ENCODE data around the gene NUDT14.

The NUDT14 gene

DNA sequence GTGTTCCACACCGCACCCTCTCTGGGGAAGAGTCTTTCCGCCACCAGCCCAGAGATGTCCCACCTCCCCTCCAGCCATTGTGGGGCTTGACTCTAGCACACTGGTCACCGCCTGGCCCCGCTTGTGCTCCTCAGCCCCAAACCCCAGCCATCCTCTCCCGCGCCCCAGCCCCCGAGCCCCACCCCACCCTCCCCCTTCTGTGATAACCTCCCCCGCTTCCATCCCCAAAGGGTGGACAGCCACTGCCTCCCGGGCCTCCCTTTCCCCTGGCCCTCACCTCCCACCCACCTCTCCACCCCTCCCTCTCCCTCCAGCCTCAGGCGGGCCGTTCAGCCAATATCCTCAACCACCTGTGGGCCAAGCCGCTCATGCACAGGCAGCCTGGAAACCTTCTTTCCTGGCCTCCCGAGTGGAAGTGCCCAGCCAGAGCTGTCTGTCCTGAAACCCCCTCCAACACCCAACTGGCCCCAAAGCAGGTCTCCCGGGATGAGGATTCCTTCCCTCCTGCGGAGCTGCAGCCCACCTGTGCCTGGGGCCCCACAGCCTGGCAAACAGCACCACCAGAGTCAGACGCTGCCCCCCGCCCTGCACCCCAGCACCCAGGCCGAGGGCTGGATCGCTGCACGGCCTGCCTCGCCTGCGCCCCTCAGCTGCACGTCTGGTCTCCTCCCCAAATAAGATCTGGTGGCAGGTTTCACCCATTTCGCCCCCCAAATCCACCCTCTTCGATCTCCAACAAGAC lies 27.1 kb upstream of the NUDT14 start:
- no peak for TF ChIP-seq MYC (IDR thresholded peaks at IDR 0.05; ENCODE audit: low read depth, low read length)
- TF ChIP-seq, protein P1, sequence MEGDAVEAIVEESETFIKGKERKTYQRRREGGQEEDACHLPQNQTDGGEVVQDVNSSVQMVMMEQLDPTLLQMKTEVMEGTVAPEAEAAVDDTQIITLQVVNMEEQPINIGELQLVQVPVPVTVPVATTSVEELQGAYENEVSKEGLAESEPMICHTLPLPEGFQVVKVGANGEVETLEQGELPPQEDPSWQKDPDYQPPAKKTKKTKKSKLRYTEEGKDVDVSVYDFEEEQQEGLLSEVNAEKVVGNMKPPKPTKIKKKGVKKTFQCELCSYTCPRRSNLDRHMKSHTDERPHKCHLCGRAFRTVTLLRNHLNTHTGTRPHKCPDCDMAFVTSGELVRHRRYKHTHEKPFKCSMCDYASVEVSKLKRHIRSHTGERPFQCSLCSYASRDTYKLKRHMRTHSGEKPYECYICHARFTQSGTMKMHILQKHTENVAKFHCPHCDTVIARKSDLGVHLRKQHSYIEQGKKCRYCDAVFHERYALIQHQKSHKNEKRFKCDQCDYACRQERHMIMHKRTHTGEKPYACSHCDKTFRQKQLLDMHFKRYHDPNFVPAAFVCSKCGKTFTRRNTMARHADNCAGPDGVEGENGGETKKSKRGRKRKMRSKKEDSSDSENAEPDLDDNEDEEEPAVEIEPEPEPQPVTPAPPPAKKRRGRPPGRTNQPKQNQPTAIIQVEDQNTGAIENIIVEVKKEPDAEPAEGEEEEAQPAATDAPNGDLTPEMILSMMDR (IDR thresholded peaks at IDR 0.05; ENCODE audit: low read depth, low read length) = no peak
- no peak for DNase-seq (ENCODE audit: low read depth)
- no peak overlapping the region for H3K4me3 ChIP-seq (ENCODE audit: low read depth, low read length)

DNA sequence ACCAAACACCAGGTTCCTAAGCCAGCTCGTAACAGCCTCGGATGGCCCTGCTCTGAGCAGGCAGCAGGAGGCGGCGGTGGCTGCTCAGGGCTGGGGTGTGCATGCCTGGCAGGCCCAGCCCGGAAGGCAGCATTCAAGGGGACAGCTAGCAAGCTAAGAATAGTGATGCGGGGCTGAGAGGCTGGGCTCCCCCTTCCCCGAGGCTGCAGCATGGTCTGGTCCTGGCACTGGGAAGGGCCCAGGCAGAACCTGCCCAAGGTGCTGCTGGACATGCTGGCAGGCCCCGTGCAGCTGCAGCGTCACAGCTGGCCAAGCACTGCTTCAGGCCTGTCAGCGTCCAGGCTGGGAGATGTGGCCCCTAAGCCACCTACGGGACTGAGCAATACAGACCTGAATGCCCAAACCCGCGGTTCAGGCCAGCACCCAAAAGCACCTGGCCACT lies 26.4 kb upstream of the NUDT14 start:
- TF ChIP-seq, protein P1 (IDR thresholded peaks at IDR 0.05; ENCODE audit: low read depth, low read length) = peak; percentile 24
- no peak for TF ChIP-seq MYC (IDR thresholded peaks at IDR 0.05; ENCODE audit: low read depth, low read length)
- H3K4me3 ChIP-seq (ENCODE audit: low read depth, low read length) = no peak overlapping the region
- DNase-seq (ENCODE audit: low read depth) = peak; percentile 52

DNA sequence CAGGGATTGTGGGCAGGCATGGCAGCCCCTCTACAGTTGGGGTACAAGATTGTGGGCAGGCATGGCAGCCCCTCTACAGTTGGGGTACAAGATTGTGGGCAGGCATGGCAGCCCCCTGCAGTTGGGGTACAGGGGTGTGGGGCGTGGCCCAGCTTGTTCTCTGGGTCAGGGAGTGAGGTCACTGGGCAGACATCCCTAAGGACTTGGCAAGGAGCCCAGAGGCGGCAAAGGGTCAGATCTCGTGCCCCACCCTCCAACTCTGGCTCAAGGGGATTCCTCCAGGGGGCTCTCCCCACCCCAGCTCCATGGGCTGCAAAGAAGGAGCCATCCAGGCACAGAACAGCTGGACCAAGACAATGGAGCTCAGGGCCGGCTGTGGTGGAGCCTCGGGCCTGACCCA lies 25.8 kb upstream of the NUDT14 start:
- H3K4me3 ChIP-seq (ENCODE audit: low read depth, low read length) = no peak overlapping the region
- no peak for DNase-seq (ENCODE audit: low read depth)
- TF ChIP-seq, protein P2, sequence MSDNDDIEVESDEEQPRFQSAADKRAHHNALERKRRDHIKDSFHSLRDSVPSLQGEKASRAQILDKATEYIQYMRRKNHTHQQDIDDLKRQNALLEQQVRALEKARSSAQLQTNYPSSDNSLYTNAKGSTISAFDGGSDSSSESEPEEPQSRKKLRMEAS (IDR thresholded peaks at IDR 0.05; ENCODE audit: low read depth, low read length) = no peak
- TF ChIP-seq POLR2A (IDR thresholded peaks at IDR 0.05; ENCODE audit: extremely low read depth, insufficient read length) = no peak
- TF ChIP-seq, protein P1 (IDR thresholded peaks at IDR 0.05; ENCODE audit: low read depth, low read length) = no peak
- no peak for TF ChIP-seq MYC (IDR thresholded peaks at IDR 0.05; ENCODE audit: low read depth, low read length)

DNA sequence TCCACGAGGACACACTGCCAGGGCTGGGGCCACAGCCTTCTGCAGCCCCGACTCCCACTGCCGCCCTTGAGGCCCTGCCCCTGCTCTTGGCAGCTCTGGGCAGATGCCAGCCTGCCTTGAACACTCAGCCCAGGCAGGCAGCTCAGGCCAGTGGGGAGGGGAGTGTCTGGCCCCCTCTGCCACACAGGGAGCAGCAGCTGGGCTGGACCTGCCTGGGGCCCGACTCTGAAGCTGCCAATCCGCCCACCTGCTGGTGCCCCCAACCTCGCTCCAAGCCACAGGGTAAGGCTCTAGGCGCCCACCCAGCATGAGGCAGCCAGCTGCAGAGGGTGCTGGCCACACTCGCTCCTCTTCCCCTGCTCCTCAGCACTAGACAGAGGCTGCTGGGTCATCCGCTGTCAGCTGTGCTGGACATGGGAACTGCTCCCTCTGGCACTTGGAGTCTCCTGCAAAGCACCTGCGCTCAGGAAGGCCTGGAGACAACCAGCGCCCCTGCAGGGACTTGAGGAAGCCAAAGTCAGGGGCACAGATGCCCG lies 24.6 kb upstream of the NUDT14 start:
- TF ChIP-seq POLR2A (IDR thresholded peaks at IDR 0.05; ENCODE audit: extremely low read depth, insufficient read length) (no peak), MYC (IDR thresholded peaks at IDR 0.05; ENCODE audit: low read depth, low read length) (no peak)
- TF ChIP-seq, protein P1 (IDR thresholded peaks at IDR 0.05; ENCODE audit: low read depth, low read length) = no peak
- TF ChIP-seq, protein P2 (IDR thresholded peaks at IDR 0.05; ENCODE audit: low read depth, low read length) = no peak
- no peak overlapping the region for H3K4me3 ChIP-seq (ENCODE audit: low read depth, low read length)
- DNase-seq (ENCODE audit: low read depth) = no peak

DNA sequence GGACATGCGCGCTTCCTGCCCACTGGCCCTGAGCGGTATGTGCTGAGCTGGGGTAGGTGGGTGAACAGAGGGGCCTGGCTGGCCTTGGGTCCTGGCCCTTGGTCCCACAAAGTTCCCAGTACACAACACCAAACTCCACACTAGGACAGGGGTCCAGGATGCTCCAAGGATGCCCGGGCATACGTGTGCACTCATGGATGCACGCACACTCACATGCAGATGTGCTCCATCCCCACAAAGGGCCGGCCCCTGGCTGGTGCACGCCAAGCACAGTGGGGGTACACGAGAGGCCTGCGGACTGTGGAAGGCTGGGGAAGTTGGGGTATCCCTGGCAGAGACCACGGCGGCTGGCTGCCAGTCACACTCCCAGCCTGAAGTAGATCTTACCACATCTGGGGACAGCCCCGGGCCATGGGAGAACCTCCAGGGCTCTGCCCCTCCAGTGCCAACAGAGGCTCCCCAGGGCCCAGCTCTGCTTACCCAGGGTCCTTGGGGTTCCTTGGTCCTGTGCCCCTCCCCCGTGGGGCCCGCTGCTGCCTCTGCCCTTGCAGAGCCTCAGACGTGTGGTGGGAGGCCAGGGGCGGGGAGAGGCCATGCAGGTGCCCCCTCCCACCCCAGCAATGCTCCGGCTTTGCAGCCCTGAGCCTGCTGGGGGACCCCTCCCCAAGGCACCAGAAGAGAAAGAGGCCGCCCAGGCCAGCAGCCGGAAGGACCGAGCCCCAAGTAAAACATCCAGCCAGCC lies 24.0 kb upstream of the NUDT14 start:
- DNase-seq (ENCODE audit: low read depth) = no peak
- TF ChIP-seq, protein P1 (IDR thresholded peaks at IDR 0.05; ENCODE audit: low read depth, low read length) = no peak
- TF ChIP-seq, protein P2 (IDR thresholded peaks at IDR 0.05; ENCODE audit: low read depth, low read length) = no peak
- TF ChIP-seq MYC (IDR thresholded peaks at IDR 0.05; ENCODE audit: low read depth, low read length) (no peak), POLR2A (IDR thresholded peaks at IDR 0.05; ENCODE audit: extremely low read depth, insufficient read length) (no peak)

More for the DNA sequence above, 24.0 kb upstream of the NUDT14 start:
- no peak overlapping the region for H3K4me3 ChIP-seq (ENCODE audit: low read depth, low read length)

Measured in NB4 (cell line).